NCI-H446 (cell line): Measurements from ENCODE around the gene CXCL6.

Experiments used
- DNase-seq, 2 experiments: peaks; one replicate each; lab custom pipeline; 2025; lab: John Stamatoyannopoulos, UW

CXCL6 gene

DNA sequence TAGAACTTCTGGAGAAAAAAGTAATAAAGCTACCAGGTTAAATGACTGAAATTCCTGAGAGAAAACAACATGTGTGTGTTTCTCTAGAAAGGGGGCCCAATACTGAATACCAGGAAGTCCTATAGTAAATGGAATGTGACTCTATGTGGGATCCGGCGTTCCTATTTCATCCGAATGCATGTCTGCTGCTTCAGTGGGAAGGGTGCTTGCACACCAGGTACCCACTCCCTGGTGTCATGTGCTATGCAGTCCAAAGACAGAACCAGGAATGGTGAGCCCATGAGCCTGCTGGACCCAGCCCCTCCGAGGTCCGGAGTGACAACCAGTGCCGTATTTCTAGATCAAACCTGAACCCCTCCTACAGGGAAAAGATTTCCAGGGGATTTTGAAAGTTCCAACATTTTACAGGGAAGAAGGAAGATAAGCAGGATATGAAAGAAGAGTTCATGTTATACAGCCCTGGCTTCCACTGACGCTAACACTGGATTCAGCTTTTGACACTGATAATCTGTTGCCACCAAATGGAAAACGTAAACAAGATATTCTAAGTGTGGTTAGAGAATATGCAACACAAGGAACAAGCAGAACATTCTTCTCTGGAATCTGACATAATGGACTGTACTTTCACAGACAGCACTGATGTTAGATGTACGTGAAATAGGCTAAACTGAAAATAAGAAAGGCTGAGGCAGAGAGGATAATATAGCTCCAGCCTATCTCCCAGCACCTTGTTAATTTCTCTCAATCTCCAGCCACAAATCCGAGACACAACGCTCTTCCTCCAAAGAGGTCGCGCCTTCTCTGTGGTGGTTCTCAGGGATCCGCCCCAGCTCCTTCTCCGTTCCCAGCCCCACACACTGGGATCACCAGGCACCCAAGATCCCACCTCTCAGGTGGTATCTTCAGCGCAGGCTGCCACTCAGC is 32.0 kb downstream of the CXCL6 start:
- no peak for DNase-seq

DNA sequence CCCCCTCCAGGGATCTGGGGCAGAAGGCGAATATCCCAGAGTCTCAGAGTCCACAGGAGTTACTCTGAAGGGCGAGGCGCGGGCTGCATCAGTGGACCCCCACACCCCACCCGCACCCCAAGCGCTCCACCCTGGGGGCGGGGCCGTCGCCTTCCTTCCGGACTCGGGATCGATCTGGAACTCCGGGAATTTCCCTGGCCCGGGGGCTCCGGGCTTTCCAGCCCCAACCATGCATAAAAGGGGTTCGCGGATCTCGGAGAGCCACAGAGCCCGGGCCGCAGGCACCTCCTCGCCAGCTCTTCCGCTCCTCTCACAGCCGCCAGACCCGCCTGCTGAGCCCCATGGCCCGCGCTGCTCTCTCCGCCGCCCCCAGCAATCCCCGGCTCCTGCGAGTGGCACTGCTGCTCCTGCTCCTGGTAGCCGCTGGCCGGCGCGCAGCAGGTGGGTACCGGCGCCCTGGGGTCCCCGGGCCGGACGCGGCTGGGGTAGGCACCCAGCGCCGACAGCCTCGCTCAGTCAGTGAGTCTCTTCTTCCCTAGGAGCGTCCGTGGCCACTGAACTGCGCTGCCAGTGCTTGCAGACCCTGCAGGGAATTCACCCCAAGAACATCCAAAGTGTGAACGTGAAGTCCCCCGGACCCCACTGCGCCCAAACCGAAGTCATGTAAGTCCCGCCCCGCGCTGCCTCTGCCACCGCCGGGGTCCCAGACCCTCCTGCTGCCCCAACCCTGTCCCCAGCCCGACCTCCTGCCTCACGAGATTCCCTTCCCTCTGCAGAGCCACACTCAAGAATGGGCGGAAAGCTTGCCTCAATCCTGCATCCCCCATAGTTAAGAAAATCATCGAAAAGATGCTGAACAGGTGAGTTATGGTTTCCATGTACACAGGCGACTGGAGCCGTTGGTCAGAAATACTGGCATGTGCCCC is 32.9 kb downstream of the CXCL6 start, which contains the start of gene CXCL1:
CXCL1 (plus strand) TSS at position 264 of the 926 bp plus-strand sequence; CDS start at position 342, 78 bp downstream.
- DNase-seq: no peak

DNA sequence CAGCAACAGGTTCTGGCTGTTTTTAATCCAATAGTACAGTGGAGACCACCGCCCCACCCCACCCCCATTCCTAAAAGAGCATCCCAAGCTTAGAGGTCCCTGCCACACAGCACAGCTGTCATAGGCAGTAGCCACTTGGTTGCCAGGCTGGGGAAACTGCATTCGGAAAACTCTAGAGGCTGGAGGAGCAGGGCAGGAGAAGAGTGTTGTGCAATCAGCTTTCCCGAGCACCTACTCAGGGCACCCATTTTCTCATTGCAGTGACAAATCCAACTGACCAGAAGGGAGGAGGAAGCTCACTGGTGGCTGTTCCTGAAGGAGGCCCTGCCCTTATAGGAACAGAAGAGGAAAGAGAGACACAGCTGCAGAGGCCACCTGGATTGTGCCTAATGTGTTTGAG is 33.8 kb downstream of the CXCL6 start:
- DNase-seq: no peak

DNA sequence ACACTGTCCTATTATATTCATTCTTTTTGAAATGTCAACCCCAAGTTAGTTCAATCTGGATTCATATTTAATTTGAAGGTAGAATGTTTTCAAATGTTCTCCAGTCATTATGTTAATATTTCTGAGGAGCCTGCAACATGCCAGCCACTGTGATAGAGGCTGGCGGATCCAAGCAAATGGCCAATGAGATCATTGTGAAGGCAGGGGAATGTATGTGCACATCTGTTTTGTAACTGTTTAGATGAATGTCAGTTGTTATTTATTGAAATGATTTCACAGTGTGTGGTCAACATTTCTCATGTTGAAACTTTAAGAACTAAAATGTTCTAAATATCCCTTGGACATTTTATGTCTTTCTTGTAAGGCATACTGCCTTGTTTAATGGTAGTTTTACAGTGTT is 34.3 kb downstream of the CXCL6 start:
- DNase-seq: no peak

DNA sequence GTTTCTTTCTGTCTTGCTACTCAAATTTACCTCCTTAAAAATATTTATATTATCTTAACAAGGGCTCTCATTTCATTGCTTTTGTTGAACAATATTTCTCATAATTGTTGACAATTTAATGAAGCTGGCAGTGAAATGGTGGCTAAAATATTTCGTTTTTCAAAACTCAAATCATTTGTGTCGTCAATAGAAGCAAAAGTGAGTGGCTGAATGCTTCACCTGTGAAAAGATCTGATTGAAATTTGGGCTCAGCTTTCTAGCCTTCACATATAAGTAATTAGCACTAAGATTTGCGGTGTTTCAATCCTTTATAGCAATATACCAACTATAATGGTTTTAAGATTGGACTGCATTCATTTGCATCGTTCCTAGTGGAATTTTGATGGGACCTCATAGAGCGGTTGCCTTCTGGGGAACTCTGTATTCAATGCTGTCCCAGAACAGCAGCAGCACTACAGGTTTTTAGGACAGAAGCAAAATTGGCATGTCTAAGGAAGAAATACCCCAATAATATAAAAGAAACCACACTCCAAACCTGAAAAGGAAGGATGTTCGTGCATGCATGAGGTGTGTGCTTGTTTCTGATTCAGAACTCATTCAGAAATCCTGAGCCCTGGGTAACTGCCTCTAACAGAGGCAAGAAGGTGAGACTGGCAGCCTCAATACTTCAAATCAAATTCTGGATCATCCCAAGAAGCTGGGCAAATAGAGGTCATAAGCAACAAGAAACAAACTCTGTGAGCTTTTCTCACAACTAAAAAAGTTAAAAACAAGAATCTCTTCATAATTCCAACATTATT is 35.2 kb downstream of the CXCL6 start:
- DNase-seq: no peak

DNA sequence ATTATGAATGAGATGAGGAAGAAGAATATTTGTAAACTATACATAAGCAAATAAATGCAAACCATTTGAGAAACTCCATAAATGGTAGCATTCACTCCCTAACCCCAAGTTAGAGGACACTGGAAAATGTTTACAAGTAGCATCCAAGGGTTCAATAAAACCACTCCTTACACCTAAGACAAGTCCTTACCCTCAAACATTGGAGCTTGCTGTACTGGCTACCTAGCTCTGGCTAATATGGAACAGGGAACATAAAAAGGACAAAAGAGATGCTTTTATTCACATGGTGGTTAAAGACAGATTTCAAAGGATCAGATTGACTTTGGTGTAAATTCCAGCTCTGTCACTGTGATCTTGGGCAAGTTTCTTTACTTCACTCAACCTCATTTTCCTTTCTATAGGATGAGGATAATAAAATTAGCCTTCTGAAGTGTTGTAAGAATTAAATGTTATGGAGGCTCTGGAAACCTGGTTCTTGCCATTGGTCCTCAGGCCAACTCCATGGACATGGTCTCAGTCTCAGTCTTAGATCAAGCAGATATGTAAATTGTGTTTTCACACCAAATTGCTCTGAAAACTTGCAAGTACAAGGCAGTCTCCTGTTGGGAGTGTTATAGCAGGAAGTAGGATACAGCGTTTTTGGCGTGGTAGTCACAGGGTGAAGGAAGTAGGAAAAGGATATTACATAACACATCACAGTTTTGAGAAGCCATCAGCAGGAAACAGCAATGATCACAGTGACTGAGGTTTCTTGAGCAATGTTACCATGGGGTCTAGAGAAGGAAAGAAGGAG is 36.0 kb downstream of the CXCL6 start:
- no peak for DNase-seq

DNA sequence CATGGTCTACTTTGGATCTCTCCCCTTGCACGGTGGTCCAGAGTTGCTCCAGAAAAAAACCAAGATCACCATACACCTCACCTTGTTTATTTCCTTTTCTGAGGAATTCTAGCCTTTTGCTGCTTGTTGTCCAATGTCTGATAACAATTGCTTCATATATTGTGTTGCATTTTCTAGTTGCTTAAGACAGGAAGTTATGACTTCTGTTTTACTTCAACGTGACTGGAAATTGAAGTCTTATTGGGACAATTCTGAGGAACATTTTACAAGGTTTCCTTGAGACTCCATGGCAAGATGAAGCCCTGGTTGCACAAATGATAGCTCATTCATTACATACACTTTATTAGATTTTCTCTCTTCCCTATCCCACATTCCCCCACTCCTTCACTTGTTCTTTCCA is 37.9 kb downstream of the CXCL6 start:
- DNase-seq: no peak

DNA sequence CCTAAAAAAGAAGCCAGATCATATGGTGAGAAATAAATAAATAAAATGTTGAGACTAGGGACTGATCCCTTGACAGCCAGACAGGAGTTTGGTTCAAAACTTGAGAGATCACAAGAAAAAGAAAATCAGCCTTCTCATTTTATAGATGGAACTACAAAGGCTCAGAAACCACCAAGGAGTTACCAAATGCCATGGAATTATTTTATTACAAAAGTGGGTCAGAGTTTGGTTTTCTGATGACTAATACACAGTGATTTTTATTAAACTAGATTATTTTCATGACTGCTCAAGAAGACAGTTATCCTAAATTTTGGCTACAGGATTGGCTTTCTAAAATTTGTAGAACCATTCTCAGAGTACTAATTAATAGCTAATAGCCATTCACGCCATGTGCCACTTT is 38.9 kb downstream of the CXCL6 start:
- no peak for DNase-seq

DNA sequence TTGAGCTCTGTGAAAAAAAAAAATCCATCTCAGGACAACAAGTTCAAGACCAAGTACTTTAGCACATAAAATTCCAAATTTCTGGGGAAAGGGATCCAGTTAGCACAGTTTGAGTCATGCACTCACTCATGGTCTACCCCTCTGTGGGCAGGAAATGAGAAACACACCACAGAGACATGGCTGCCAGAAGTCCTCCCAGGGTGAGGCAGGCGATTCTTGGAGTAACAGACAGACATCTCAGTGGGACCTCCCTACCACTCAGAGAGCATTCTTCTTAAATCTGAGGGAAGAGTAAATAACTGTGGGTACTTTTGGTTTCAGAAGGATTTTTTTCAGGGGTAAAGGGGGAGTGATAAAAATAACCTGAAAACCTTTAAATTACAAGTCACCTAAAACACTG is 46.8 kb downstream of the CXCL6 start:
- no peak for DNase-seq

DNA sequence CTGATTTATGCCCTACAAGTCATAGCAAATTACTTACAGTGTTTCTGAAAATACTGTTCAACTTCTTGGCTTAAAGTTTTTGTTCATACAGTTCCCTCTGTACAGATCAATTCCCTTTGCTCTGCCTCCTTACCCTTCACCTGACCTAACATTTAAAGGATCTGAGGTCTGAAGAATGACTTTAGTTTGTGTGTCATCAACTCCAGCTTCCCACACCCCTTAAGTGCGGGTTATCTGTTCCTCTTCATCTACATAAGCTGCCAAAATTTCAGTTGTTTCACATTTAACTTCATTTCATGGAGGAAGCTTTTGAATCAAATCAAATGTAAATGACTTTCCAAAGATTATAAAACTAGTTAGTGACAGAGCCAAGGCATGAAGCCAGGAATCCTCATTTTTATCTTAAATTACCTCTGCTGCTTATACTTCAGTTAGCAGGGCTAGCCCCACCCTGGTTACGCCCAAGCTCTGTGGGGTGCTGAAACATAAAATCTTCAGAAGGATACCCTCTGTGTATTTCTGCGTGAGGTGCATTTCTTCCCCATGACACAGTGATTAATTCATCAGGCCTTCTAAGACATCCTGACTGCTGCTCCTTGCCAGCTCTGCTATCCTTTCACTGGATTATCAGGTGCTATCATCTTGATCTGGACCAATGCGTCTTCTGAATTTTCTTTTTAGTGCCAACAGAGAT is 49.2 kb downstream of the CXCL6 start:
- DNase-seq: no peak
